Skeletal muscle tissue (tissue), 4 donors: ENCODE results near the gene NOL4L. TPM values are rescaled to one million over a fixed set of nuclear protein-coding genes. Genes with fewer than 3 reads are reported as not detected.

Experiments used
- H3K27ac ChIP-seq: one replicate; pipeline ENCODE4 v1.7.0; 2013; ENCODE audit warnings: mild to moderate bottlenecking, low read depth, low read length, inconsistent platforms
- H3K27me3 ChIP-seq, 3 donors: one replicate each; pipeline ENCODE4 v1.7.0; 2013; ENCODE audit warnings: low read length in 3 of 3; ENCODE audit not compliant: control insufficient read depth in 3 of 3, insufficient read depth in 3 of 3
- H3K36me3 ChIP-seq, 3 donors: one replicate each; pipeline ENCODE4 v1.7.0; 2013; ENCODE audit warnings: low read length in 3 of 3; ENCODE audit not compliant: control insufficient read depth in 3 of 3, insufficient read depth in 3 of 3
- H3K4me1 ChIP-seq, 3 donors: one replicate each; pipeline ENCODE4 v1.7.0; 2013; ENCODE audit warnings: low read length in 3 of 3, mild to moderate bottlenecking in 3 of 3; ENCODE audit not compliant: control insufficient read depth in 3 of 3, insufficient read depth in 3 of 3
- H3K4me3 ChIP-seq, 3 donors: one replicate each; pipeline ENCODE4 v1.7.0; 2013; ENCODE audit warnings: low read length in 3 of 3
- H3K9ac ChIP-seq, 3 donors: one replicate each; pipeline ENCODE4 v1.7.0; 2013; ENCODE audit warnings: low read length in 3 of 3, mild to moderate bottlenecking in 3 of 3, moderate library complexity in 2 of 3, low read depth in 1 of 3
- H3K9me3 ChIP-seq, 3 donors: one replicate each; pipeline ENCODE4 v1.7.0; 2013; ENCODE audit warnings: low read length in 3 of 3; ENCODE audit not compliant: control insufficient read depth in 3 of 3
- total RNA-seq: library from RNA; depleted of rRNA; stranded (reverse); fragments of >200 nt; gene quantifications from one replicate; pipeline ENCODE4 v1.2.3, GENCODE V29; 2014
- donor health status: Osteomylitis.

NOL4L gene
- total RNA-seq, 1 donor from 2014 or later = 4.2 TPM

GRCh38 chr20:32558526-32558925 is 26.6 kb downstream of the NOL4L start:
- H3K4me3 ChIP-seq = no peak overlapping the region
- no peak overlapping the region for H3K9ac ChIP-seq
- no peak overlapping the region for H3K27ac ChIP-seq
- no peaks in the 10 kb centered on the region for H3K36me3 ChIP-seq
- no peaks in the 10 kb centered on the region for H3K9me3 ChIP-seq
- peaks cover 0 to 40% (median 18%) of the 10 kb centered on the region in 3 donors for H3K27me3 ChIP-seq
- H3K4me1 ChIP-seq = no peaks in the 10 kb centered on the region

- H3K4me3 ChIP-seq = no peak overlapping the region
- no peak overlapping the region for H3K9ac ChIP-seq
- no peaks in the 10 kb centered on the region for H3K36me3 ChIP-seq
- peaks cover 0 to 40% (median 18%) of the 10 kb centered on the region in 3 donors for H3K27me3 ChIP-seq
- no peaks in the 10 kb centered on the region for H3K4me1 ChIP-seq
- H3K9me3 ChIP-seq = no peaks in the 10 kb centered on the region
- H3K27ac ChIP-seq = no peak overlapping the region
Measured at GRCh38 chr20:32557319-32557718, 27.8 kb downstream of the NOL4L start.

GRCh38 chr20:32556312-32557184 is 28.6 kb downstream of the NOL4L start:
- H3K9me3 ChIP-seq = no peaks in the 10 kb centered on the region
- H3K36me3 ChIP-seq = no peaks in the 10 kb centered on the region
- no peak overlapping the region for H3K9ac ChIP-seq
- no peak overlapping the region for H3K27ac ChIP-seq
- peaks cover 0 to 40% (median 18%) of the 10 kb centered on the region in 3 donors for H3K27me3 ChIP-seq
- H3K4me3 ChIP-seq = no peak overlapping the region
- H3K4me1 ChIP-seq = no peaks in the 10 kb centered on the region

GRCh38 chr20:32555584-32555983 is 29.5 kb downstream of the NOL4L start:
- Histone ChIP-seq H3K4me3 (no peak overlapping the region), H3K9ac (no peak overlapping the region), H3K36me3 (no peaks in the 10 kb centered on the region), H3K4me1 (no peaks in the 10 kb centered on the region), H3K9me3 (no peaks in the 10 kb centered on the region), H3K27ac (no peak overlapping the region), H3K27me3 (peaks cover 0 to 38% (median 17%) of the 10 kb centered on the region in 3 donors)

GRCh38 chr20:32554965-32555289 is 30.2 kb downstream of the NOL4L start:
- Histone ChIP-seq H3K27ac (no peak overlapping the region), H3K9ac (no peak overlapping the region), H3K36me3 (no peaks in the 10 kb centered on the region), H3K27me3 (peaks cover 0 to 32% (median 16%) of the 10 kb centered on the region in 3 donors), H3K4me1 (no peaks in the 10 kb centered on the region), H3K4me3 (no peak overlapping the region), H3K9me3 (no peaks in the 10 kb centered on the region)

GRCh38 chr20:32553618-32554017 is 31.5 kb downstream of the NOL4L start:
- Histone ChIP-seq H3K9ac (no peak overlapping the region), H3K9me3 (no peaks in the 10 kb centered on the region), H3K4me3 (no peak overlapping the region), H3K4me1 (no peaks in the 10 kb centered on the region), H3K27me3 (peaks cover 0 to 24% (median 14%) of the 10 kb centered on the region in 3 donors), H3K36me3 (no peaks in the 10 kb centered on the region), H3K27ac (no peak overlapping the region)

- no peaks in the 10 kb centered on the region for H3K36me3 ChIP-seq
Measured at GRCh38 chr20:32551693-32552092, 33.4 kb downstream of the NOL4L start.

GRCh38 chr20:32549842-32550241 is 35.3 kb downstream of the NOL4L start:
- no peak overlapping the region for H3K27ac ChIP-seq
- H3K36me3 ChIP-seq = no peaks in the 10 kb centered on the region
- no peaks in the 10 kb centered on the region for H3K4me1 ChIP-seq
- H3K4me3 ChIP-seq = no peak overlapping the region
- H3K27me3 ChIP-seq = peaks cover 0 to under 1% (median 0%) of the 10 kb centered on the region in 3 donors
- no peak overlapping the region for H3K9ac ChIP-seq
- no peaks in the 10 kb centered on the region for H3K9me3 ChIP-seq

More at GRCh38 chr20:32551693-32552092, 33.4 kb downstream of the NOL4L start:
- H3K27me3 ChIP-seq = peaks cover 0 to 8% (median 5%) of the 10 kb centered on the region in 3 donors
- H3K27ac ChIP-seq = no peak overlapping the region
- H3K9me3 ChIP-seq = no peaks in the 10 kb centered on the region
- H3K4me1 ChIP-seq = no peaks in the 10 kb centered on the region
- no peak overlapping the region for H3K4me3 ChIP-seq
- H3K9ac ChIP-seq = no peak overlapping the region

- Histone ChIP-seq H3K36me3 (no peaks in the 10 kb centered on the region), H3K4me1 (no peaks in the 10 kb centered on the region), H3K4me3 (no peak overlapping the region), H3K27me3 (no peaks in the 10 kb centered on the region), H3K9ac (no peak overlapping the region), H3K9me3 (no peaks in the 10 kb centered on the region), H3K27ac (no peak overlapping the region)
Measured at GRCh38 chr20:32547753-32548034, 37.4 kb downstream of the NOL4L start.

- Histone ChIP-seq H3K4me3 (no peak overlapping the region), H3K9me3 (no peaks in the 10 kb centered on the region), H3K27ac (no peak overlapping the region), H3K4me1 (no peaks in the 10 kb centered on the region), H3K27me3 (peaks cover 0 to under 1% (median 0%) of the 10 kb centered on the region in 3 donors), H3K36me3 (no peaks in the 10 kb centered on the region), H3K9ac (no peak overlapping the region)
Measured at GRCh38 chr20:32546918-32547752, 38.0 kb downstream of the NOL4L start.
